NCI-H1092 (cell line): ENCODE measurements around the gene SLA2.

Source experiments
- DNase-seq: peaks from one replicate; lab custom pipeline; 2025; lab: John Stamatoyannopoulos, UW

SLA2 gene

DNA sequence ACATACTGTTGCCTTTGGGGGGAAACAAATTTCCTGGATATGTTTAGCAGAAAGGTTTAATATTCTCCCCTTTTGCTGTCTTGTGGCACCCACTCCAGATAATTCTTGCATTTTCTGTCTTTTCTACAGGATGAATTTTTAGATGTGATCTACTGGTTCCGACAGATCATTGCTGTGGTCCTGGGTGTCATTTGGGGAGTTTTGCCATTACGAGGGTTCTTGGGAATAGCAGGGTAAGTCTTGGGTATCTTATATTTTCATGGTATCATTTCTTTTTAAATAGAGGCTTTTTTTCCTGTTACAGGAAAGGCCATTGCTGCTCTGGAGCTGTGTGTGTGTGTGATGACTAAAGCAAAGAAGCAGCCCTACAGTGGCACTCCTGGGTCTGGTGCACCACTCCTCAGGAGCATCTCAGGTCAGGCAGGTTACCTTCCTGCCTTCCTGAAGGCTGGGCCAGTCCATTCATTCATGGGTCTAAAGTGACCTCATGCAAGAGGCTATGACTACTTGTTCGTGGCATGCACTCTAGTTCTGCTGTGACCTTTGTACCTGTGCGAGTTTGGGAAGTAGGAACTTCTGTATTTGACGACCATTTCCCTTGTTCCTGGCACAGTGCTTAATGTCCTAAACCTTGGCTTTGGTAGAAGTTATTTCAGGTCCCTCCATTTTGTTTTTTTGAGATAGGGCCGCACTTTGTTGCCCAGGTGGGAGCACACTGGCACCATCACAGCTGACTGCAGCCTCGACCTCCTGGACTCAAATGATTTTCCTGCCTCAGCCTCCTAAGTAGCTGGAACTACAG is 38.2 kb downstream of the SLA2 start:
- no peak for DNase-seq

DNA sequence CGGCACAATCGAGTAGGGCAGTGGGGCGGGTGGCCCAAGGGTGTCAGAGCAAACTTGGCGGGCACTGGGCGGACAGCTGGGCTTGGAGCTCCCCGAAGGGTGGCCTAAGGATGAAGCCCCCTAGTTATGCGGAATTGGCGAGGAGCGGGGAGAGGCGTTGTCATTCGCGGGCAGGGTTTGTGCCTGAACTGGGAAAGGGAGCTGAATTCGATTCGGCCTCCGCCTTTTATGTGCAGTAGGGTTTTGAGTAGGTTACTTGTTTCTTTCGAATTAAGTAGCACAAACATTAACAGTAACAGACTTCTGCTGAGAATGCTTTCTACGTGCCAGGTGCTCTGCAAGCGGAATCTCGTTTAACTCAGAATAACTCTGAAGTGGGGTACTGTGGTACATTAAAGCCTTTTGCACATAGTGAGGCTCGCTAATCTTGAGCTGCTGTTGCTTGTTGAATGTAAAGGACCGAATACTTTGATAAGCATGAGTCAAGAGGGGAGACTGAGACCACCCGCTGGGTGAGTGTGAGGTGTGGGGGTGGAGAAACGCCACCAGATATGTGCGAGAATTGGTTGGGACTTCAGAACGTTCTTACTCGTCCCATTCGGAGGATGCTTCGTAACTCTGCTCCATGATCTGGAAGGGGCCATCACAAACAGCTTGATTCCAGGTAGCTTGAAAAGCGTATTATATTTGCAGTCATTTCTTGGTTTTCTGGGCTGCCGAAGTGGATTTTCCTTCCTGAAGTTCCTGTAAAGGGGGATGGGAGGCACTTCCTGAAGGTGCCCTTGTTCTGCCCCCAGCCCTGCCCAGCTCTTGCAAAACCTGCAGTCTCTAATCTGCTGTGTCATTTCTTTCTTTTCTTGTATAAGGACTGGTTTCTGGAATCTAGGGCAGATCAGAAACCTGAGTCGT is 39.6 kb downstream of the SLA2 start:
- DNase-seq, result no peak

DNA sequence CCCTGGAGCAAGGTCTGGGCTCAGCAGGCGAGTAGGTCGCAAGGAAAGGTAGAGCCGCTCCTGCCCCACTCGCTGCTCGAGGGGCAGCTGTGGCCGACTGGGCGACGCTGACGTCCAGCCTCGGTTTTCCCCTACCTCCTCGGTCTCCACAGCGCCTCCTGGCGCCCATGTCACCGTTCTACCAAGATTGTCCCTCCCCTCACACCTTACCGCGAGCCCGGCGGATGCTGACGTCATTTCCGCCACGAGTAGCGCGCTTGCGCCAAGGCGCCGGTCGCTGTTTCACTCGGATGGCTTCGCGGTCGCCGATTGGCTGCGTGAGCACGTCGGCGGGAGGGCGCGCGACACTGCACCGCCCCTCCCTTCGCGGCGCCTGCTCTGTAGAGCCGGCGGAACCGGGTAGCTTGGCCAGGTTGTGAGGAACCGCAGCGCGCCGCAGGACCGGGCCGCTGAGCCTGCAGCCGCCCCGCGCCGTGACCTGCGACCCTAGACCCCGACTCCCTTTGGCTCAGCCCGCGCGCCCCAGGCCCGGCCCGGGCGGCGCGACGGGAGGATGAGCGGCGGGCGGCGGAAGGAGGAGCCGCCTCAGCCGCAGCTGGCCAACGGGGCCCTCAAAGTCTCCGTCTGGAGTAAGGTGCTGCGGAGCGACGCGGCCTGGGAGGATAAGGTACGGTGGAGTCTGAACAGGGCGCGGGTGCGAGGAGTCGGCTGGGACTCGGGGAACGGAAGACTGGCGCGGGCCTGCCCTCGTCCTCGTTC is 40.4 kb downstream of the SLA2 start, which contains the start of gene RAB5IF:
TSS of gene RAB5IF (plus strand) at position 381 of the 759 bp plus-strand sequence. CDS start at position 554, 173 bp downstream.
- DNase-seq, result peak; percentile 96

DNA sequence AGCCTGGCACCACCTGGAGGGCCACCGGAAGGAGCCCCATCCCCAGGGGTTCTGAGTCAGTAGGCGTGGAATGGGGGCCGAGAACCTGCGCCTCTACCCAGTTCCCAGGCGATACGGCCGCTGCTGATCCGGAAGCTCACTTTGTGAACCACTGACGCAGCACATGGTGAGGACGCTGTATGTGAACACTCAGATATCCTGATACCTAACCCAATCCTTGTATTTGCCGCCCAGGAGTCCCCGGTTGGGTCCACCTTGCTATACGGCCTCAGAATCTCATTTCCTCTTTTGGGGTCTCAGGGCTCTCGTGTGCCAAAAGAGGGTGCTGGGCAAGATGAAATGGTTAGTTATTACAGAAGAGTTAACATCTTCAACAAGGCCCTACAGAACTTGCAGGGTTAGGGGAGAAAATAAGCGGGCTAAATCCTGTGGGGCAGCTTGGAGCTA is 41.0 kb downstream of the SLA2 start:
- DNase-seq, result no peak

DNA sequence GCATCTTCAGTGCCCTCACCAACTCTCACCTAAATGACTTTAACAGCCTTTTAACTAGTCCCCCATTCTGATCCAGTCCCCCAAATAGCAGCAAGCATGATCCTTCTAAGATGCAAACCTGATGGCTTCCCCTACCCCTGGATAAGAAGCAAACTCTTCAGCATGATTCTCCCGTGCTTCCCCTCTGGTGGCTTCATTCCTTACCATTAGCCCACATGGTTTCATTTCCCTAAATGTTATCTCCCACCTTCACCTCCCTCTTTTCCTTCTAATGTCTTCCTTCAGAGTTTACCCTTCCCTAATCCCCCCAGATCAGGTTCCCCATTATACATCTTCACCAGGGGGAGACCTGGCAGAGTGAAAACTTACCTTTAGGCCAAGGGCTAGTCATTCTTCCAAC is 44.5 kb downstream of the SLA2 start:
- no peak for DNase-seq

DNA sequence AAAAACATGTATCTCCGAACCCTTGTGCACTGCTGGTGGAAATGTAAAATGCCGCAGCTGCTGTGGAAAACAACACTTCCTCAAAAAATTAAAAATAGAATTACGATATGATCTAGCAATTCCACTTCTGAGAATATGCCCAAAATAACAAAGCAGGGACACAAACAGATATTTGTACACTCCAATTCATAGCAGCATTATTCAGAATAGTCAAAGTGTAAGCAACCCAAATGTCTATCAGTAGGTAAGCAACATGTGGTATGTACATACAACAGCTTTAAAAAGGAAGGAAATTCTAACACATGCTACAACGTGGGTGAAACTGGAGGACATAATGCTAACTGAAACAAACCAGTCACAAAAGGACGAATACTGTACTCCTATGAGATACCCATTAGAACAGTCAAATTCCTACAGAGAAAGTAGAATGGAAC is 46.1 kb downstream of the SLA2 start:
- DNase-seq, result no peak

DNA sequence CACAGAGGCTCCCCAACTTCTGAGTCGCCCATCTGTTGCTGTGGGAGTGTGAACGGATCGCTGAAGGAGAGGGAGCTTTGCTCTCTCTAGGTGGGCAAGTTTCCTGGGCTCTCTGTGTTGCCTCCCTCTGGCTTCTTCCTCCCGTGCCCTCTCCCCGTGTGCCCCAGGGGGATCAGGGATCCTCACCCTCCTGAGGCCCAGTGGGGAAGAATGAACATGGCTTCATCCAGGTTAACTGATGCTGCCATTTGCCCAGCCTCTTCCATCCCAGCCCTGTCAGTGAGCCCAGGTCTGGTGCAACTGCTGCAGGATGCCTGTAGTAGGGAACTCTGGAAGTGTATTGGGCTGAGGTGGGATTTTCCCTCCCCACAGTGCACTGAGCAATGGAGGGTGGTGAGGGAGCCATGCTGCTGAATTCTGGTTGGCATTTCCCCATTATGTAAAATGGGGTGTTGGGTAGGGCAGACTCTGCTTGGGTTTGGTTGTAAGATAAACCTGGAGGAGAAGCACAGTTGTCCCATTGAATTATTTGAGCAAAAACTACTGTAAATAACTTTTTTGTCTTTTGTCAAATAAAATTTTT is 52.6 kb downstream of the SLA2 start:
- DNase-seq, result no peak

DNA sequence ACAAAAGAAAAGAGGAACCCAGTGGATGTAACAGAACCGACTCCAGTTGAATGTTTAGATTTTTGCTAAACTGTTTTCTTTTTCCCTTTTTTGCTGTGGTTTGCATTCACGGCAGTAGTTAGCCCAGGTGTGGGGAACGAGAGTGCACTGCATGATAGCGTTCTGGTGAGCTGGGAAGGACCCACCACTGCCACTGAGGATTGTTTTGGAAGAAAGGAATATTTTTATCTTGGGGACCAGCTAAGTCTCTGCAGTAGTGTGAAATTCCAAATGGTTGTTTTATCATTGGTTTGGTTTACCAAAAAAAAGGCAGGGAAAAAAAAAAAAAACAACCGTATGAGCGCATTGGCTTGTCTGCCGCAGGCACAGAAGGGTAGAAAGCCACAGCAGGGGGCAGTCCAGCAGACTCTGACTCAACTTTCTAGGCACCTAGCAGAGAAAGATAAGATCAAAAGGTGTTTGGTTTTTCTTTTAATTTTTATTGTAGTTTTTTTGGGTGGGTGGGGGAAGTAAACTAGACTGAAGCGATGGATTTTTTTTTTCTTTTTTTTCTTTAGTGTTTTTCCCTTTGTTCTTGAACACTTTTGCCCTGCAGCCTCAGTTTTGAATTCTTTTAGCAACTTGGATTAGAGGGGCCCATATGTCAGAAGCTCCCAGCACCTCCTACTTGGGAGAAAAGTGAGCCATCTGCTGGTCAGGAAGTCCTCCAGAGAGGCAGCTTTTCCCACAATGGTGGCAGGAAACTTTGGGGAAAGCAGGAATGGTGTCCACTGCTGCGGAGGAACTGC is 53.9 kb downstream of the SLA2 start:
- DNase-seq, result no peak

DNA sequence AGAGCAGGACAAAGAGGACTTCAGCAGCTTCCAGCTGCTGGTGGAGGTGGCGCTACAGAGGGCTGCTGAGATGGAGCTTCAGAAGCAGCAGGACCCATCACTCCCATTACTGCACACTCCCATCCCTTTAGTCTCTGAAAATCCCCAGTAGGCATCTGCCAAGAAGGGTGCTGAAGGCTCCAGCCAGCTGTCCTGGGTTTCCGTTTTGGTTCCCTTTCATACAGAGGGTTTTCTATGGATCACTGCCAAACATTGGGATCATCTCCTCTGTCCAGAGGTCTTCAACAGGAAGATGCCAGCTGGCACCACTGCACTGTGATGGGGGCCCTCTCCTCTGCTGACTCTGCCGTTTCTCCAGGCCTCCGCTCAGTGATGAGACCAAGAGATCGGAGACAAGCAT is 54.7 kb downstream of the SLA2 start:
- peak; percentile 12 for DNase-seq

DNA sequence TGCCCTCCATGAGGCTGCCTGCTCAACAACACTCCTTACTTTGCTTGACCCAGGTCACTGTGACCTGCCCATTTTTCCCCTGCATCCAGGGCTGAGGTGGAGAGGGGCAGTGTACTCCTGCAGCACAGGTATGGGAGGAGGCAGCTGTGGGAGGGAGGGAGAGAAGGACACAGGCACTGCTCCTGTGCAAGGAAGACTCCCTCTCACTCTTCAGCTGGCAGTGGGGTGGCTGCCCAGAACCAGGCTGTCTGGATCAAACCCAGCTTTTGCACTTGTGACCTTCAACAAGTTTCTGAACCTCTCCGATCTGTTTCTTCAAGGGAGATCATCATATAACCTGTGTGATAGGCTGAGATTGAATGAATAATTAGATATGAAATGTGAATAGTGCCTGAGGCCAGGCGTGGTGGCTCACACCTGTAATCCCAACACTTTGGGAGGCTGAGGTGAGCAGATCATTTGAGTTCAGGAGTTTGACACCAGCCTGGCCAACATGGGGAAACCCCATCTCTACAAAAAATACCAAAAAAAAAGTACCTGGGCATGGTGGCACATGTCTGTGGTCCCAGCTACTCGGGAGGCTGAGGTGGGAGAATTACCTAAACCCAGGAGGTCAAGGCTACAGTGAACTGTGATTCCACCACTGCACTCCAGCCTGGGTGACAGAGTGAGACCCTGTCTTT is 58.5 kb downstream of the SLA2 start:
- DNase-seq, result no peak

DNA sequence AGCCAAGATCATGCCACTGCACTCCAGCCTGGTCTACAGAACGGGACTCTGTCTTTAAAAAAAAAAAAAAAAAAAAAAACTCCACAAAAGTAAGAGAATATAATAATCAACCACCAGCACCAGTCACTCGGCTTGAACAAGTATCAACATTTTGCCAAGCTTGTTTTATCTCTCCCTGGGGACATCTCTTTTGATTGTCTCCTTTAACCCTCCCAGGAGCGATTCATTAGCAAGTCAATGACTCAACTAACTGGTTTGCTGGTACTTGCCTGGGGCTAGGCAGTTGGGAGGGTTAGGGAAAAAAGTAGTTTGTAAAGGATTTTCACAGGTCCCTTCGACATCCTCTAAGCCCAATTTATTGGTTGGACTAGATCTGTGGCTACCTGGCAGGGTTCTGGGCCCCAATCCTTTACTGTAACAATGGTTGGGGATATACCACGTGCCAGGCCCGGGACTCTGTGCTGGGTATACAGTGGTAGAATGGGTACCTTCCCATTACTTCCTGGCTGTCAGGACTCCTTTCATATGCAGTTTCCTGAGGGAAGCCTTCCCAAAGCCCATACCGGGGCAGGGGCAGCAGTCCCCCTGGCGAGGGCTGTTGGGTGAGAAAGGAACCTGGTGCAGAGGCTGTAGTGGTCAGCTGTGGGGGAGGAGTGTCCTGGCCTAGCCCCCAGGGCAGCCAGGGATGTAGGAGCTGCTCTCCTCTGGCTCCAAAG is 60.4 kb downstream of the SLA2 start:
- DNase-seq, result no peak

DNA sequence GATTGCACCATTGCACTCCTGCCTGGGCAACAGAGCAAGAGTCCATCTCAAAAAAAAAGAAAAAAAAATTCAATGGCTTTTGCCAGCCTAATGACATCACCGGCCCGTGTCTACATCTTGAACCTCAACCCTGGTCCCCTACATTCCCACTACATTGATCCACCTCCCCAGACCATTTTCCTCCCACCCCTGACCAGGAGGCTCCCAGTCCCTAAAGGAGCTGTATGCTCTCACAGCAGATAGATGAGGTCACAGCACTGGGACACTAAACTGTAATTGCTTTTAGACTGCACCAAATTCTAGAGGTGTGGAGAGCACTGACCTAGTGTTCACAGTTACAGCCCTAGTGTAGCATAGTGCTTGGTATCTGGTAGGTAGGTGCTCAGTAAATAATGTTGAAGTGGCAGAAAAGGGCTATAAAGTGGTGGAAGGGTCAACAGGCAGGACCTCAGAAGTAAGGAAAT is 61.9 kb downstream of the SLA2 start:
- DNase-seq, result no peak

DNA sequence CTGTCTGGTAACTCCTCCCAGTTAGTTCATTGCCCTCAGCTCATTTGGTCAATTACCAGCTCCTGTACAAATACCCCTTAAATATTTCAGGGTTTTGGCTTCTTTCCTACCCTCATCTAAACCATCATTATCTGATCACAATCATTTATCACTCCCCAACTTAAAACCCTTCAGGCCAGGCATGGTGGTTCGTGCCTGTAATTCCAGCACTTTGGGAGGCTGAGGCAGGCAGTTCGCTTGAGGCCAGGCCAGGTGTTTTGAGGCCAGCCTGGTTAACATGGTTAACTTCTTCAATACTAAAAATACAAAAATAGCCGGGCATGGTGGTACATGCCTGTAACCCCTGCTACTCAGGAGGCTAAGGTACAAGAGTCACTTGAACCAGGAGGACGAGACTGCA is 63.2 kb downstream of the SLA2 start:
- no peak for DNase-seq

DNA sequence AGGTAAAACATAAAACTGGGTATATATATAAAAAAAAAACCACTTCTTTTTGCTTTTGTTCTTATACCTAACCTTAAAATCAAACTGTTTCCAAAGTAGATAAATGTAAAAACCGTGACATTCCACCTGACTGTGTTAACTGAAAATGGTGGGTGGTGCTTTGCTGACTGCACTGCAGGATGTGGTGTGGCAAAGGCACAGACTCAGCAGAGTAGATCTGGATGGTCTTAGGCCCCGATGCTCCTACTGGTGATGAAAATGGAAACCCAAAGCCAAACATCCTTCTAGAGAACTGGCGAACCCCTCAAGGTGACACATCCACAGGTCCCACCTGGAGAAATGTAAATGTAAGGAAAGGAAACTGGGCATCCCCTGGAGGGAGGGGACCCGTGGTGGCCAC is 63.7 kb downstream of the SLA2 start:
- DNase-seq, result no peak

DNA sequence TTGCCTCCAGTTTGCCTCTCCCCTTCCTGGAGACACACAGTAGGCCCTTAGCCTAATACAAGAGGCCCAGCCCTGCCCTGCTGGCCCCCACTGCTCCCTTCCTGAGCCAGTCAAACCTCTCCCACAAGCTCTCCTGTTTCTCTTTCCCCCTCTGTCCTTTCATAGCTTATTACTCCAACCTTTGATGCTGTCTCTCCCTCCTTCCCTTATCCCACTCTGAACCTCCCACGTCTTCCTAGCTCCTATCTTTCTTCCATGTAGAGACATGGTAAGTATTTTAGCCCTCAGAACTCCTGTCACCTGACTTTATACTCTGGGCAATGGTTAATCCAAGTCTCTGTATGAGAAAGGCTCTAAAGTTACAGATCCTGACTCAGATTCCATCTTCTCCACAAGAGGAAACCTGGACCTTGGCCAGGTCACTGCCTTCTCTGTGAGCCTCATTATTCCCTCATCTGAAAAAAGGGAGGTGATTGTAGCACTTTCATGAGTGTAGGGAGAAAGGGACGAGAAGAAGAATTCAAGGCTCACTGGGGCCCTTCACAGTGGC is 65.9 kb downstream of the SLA2 start:
- no peak for DNase-seq

DNA sequence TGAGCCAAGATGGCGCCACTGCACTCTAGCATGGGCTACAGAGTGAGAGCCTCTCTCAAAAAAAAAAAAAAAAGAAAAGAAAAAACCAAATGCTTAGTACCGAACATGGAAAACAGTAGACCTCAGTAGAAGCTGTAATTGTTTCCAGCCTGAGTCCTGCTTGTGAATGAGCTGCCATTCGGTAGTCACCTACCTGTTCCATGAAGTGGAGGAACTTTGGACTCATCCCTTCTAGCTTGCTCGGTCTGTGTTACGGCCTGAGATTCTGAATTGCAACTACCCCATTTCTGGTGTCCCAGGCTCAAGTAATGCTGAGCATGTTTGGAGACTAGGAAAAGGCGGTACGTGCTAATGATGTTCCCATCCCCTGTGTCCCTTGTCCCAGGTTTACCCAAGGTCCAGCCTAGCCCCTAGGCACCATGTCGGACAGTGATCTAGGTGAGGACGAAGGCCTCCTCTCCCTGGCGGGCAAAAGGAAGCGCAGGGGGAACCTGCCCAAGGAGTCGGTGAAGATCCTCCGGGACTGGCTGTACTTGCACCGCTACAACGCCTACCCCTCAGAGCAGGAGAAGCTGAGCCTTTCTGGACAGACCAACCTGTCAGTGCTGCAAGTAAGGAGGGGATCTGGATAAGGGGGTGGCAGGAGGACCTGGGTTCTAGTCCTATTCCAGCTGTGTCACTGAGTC is 67.5 kb downstream of the SLA2 start:
- no peak for DNase-seq

DNA sequence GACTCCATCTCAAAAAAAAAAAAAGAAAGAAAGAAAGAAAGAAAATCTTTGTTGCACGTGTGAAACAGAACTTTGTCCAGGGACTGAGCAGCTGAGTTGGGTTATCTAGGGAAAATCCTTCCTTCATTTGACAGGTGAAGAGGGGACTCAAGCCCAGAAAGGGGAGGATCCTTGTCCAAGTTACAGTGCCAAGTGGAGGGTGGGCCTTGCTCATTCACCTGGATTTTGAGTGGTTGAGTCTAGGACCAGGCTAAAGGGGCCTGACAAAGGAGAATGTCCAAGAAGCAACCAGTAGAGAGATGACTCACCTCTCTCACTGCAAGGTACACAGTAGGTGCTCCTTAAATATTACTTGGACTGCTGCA is 69.9 kb downstream of the SLA2 start:
- no peak for DNase-seq

DNA sequence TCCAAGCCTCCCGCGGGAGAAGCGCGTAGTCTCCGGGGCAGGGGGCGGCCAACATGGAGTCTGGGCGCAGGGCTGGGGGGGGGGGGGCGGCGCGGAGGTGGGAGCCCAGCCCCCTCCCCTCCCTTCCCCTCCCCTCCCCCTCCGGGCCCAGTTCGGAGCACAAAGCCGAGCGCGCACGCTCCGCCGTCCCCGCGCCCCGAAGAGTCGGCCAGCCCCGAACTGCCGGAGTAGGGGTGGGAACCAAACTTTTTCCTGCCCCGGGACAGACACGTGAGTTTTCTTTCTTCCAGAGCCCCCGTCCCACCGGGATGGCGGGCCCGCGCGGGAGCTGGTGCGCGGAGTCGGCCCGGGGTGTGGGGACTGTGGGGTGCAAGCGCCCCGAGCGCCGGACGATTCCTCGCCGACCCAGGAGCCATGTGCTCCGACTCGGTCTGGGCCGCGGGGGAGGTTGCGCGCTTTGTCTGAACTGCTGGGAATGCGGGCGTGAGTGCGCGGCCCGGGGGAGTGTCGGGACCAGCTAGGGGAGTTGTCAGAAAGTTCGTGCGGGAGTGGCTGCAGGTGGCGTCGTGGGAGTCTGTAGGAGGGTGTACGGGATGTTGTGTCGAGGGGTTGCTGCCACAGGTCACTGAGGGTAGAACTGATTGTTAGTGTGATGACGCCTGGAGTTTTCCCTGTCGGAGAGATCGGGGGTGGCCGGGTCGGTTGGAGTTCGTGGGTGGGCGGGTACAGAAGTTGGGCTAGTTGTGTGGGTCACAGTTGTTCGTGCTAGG is 71.4 kb downstream of the SLA2 start:
- DNase-seq, result no peak
